ENCODE results near the gene RAP2C.
"Not testable (repeated sequence)": the region's sequence is repeated elsewhere in the genome, so short reads cannot be mapped to it uniquely, and the experiment has no call there.

Gene RAP2C

DNA sequence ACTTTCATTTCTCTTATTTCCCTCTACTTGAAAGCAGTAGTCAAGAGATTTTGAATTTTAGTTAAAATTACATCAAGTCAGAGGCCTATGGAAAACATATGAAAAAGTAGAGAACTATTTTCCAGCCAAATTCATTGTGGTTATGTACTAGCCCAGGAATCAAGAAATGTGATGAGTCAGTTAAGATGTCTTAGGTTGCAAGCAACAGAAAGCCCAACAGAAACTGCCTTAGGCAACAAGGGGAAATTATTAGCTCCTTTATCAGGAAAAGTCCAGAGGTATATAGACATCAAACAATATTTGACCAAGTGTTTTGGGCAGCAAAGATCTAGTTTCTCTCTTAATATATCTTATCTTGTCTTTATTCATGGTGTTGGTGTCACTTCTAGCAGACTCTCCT is 53.6 kb downstream of the RAP2C start:
- TF ChIP-seq, protein P1, sequence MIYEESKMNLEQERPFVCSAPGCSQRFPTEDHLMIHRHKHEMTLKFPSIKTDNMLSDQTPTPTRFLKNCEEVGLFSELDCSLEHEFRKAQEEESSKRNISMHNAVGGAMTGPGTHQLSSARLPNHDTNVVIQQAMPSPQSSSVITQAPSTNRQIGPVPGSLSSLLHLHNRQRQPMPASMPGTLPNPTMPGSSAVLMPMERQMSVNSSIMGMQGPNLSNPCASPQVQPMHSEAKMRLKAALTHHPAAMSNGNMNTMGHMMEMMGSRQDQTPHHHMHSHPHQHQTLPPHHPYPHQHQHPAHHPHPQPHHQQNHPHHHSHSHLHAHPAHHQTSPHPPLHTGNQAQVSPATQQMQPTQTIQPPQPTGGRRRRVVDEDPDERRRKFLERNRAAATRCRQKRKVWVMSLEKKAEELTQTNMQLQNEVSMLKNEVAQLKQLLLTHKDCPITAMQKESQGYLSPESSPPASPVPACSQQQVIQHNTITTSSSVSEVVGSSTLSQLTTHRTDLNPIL (CRISPR knock-in tag; IDR thresholded peaks at IDR 0.05; ENCODE audit: low read depth) = no peak
- TF ChIP-seq, protein P2, sequence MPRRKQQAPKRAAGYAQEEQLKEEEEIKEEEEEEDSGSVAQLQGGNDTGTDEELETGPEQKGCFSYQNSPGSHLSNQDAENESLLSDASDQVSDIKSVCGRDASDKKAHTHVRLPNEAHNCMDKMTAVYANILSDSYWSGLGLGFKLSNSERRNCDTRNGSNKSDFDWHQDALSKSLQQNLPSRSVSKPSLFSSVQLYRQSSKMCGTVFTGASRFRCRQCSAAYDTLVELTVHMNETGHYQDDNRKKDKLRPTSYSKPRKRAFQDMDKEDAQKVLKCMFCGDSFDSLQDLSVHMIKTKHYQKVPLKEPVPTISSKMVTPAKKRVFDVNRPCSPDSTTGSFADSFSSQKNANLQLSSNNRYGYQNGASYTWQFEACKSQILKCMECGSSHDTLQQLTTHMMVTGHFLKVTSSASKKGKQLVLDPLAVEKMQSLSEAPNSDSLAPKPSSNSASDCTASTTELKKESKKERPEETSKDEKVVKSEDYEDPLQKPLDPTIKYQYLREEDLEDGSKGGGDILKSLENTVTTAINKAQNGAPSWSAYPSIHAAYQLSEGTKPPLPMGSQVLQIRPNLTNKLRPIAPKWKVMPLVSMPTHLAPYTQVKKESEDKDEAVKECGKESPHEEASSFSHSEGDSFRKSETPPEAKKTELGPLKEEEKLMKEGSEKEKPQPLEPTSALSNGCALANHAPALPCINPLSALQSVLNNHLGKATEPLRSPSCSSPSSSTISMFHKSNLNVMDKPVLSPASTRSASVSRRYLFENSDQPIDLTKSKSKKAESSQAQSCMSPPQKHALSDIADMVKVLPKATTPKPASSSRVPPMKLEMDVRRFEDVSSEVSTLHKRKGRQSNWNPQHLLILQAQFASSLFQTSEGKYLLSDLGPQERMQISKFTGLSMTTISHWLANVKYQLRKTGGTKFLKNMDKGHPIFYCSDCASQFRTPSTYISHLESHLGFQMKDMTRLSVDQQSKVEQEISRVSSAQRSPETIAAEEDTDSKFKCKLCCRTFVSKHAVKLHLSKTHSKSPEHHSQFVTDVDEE (CRISPR knock-in tag; IDR thresholded peaks at IDR 0.05) = no peak
- TF ChIP-seq ZNF8 (CRISPR knock-in tag; IDR thresholded peaks at IDR 0.05) (no peak), OSR1 (CRISPR knock-in tag; IDR thresholded peaks at IDR 0.05) (no peak), ARNTL (CRISPR knock-in tag; IDR thresholded peaks at IDR 0.05; ENCODE audit: borderline replicate concordance, low read depth) (no peak), GLIS3 (CRISPR knock-in tag; IDR thresholded peaks at IDR 0.05) (no peak), PPARA (CRISPR knock-in tag; IDR thresholded peaks at IDR 0.05; ENCODE audit: borderline replicate concordance) (no peak), SNAI2 (CRISPR knock-in tag; IDR thresholded peaks at IDR 0.05) (no peak), TOX (CRISPR knock-in tag; IDR thresholded peaks at IDR 0.05; ENCODE audit: borderline replicate concordance) (no peak), ZFP3 (CRISPR knock-in tag; IDR thresholded peaks at IDR 0.05) (no peak), ISL1 (CRISPR knock-in tag; IDR thresholded peaks at IDR 0.05) (no peak), ZFP30 (CRISPR knock-in tag; IDR thresholded peaks at IDR 0.05) (no peak), ZNF565 (CRISPR knock-in tag; conservative IDR thresholded peaks at IDR 0.05; ENCODE audit: low read depth) (no peak), ZNF70 (CRISPR knock-in tag; IDR thresholded peaks at IDR 0.05) (no peak), BACH2 (CRISPR knock-in tag; IDR thresholded peaks at IDR 0.05; ENCODE audit: borderline replicate concordance) (no peak), ZC3H10 (CRISPR knock-in tag; IDR thresholded peaks at IDR 0.05) (no peak), TCF4 (CRISPR knock-in tag; IDR thresholded peaks at IDR 0.05; ENCODE audit: borderline replicate concordance) (no peak), RARB (CRISPR knock-in tag; IDR thresholded peaks at IDR 0.05) (no peak)
- TF ChIP-seq, protein P3, sequence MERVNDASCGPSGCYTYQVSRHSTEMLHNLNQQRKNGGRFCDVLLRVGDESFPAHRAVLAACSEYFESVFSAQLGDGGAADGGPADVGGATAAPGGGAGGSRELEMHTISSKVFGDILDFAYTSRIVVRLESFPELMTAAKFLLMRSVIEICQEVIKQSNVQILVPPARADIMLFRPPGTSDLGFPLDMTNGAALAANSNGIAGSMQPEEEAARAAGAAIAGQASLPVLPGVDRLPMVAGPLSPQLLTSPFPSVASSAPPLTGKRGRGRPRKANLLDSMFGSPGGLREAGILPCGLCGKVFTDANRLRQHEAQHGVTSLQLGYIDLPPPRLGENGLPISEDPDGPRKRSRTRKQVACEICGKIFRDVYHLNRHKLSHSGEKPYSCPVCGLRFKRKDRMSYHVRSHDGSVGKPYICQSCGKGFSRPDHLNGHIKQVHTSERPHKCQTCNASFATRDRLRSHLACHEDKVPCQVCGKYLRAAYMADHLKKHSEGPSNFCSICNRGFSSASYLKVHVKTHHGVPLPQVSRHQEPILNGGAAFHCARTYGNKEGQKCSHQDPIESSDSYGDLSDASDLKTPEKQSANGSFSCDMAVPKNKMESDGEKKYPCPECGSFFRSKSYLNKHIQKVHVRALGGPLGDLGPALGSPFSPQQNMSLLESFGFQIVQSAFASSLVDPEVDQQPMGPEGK (CRISPR knock-in tag; IDR thresholded peaks at IDR 0.05; ENCODE audit: borderline replicate concordance) = no peak
- TF ChIP-seq, protein P4, sequence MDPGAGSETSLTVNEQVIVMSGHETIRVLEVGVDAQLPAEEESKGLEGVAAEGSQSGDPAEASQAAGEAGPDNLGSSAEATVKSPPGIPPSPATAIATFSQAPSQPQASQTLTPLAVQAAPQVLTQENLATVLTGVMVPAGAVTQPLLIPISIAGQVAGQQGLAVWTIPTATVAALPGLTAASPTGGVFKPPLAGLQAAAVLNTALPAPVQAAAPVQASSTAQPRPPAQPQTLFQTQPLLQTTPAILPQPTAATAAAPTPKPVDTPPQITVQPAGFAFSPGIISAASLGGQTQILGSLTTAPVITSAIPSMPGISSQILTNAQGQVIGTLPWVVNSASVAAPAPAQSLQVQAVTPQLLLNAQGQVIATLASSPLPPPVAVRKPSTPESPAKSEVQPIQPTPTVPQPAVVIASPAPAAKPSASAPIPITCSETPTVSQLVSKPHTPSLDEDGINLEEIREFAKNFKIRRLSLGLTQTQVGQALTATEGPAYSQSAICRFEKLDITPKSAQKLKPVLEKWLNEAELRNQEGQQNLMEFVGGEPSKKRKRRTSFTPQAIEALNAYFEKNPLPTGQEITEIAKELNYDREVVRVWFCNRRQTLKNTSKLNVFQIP (CRISPR knock-in tag; IDR thresholded peaks at IDR 0.05; ENCODE audit: borderline replicate concordance, low read depth) = no peak
- ATAC-seq = no peak

DNA sequence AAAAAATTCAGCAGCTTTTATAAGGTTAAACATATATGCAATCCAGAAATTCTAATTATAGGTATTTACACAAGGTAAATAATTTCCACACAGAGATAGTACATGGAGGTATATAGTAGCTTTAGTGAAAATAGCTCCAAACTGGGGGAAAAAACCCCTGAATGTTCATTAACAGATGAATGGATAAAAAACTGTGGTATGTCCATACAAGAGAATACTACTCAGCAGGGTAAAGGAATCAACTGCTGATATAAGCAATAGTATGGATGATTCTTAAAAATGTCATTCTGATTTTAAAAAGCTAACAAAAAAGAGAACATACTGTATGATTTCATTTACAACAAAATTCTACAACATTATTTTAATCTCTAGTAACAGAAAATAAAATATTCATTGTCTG is 54.2 kb downstream of the RAP2C start:
- ATAC-seq = no peak
- TF ChIP-seq ZNF8 (CRISPR knock-in tag; IDR thresholded peaks at IDR 0.05) (peak; percentile 99), SNAI2 (CRISPR knock-in tag; IDR thresholded peaks at IDR 0.05) (no peak)

DNA sequence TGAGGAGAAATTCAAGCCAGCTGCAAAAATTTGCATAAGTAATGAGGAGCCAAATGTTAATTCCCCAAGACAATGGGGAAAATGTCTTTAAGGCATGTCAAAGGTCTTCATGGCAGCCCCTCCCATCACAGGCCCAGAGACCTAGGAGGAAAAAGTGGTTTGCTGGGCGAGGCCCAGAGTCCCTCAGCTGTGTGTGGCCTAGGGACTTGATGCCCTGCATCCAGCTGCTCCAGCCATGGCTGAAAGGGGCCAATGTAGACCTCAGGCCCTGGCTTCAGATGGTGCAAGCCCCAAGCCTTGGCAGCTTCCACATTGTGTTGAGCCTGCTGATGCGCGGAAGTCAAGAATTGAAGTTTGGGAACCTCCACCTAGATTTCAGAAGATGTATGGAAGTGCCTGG is 56.2 kb downstream of the RAP2C start:
- ATAC-seq = not testable (repeated sequence)

DNA sequence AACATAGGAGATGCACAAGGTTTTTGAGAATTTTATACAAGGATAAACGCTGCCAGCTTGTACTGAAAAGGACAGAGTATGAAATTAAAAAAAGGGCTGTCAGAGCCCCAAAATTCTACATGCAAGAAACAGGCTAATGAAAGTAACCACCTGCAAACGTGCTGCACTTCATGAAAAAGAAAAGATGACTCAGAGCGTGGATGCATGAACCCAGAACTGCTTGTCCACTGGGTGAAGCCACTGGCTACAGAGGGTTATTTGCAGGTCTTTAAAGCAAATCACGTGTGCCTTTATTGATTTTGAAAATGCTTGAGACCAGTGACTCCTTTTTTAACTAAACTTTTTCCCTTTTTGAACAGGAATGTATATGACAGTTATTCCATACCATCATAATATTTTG is 66.1 kb downstream of the RAP2C start:
- TF ChIP-seq RARB (CRISPR knock-in tag; IDR thresholded peaks at IDR 0.05) = no peak
- TF ChIP-seq ZNF70 (CRISPR knock-in tag; IDR thresholded peaks at IDR 0.05) = no peak
- no peak for TF ChIP-seq ZNF565 (CRISPR knock-in tag; conservative IDR thresholded peaks at IDR 0.05; ENCODE audit: low read depth)
- TF ChIP-seq TOX (CRISPR knock-in tag; IDR thresholded peaks at IDR 0.05; ENCODE audit: borderline replicate concordance) = no peak
- TF ChIP-seq, protein P3 (CRISPR knock-in tag; IDR thresholded peaks at IDR 0.05; ENCODE audit: borderline replicate concordance) = no peak
- TF ChIP-seq ZC3H10 (CRISPR knock-in tag; IDR thresholded peaks at IDR 0.05) = no peak
- no peak for TF ChIP-seq BACH2 (CRISPR knock-in tag; IDR thresholded peaks at IDR 0.05; ENCODE audit: borderline replicate concordance)
- TF ChIP-seq CSDC2 (CRISPR knock-in tag; IDR thresholded peaks at IDR 0.05) = no peak
- TF ChIP-seq, protein P1 (CRISPR knock-in tag; IDR thresholded peaks at IDR 0.05; ENCODE audit: low read depth) = no peak
- TF ChIP-seq, protein P5, sequence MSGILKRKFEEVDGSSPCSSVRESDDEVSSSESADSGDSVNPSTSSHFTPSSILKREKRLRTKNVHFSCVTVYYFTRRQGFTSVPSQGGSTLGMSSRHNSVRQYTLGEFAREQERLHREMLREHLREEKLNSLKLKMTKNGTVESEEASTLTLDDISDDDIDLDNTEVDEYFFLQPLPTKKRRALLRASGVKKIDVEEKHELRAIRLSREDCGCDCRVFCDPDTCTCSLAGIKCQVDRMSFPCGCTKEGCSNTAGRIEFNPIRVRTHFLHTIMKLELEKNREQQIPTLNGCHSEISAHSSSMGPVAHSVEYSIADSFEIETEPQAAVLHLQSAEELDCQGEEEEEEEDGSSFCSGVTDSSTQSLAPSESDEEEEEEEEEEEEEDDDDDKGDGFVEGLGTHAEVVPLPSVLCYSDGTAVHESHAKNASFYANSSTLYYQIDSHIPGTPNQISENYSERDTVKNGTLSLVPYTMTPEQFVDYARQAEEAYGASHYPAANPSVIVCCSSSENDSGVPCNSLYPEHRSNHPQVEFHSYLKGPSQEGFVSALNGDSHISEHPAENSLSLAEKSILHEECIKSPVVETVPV (CRISPR knock-in tag; IDR thresholded peaks at IDR 0.05) = no peak

More for the DNA sequence above, 66.1 kb downstream of the RAP2C start:
- no peak for ATAC-seq
